Measurements from ENCODE around the gene CRIP2. TPM values are rescaled to one million over a fixed set of nuclear protein-coding genes. Genes with fewer than 3 reads are reported as not detected.

The CRIP2 gene
- total and polyA plus RNA-seq, 8 donors, result 12.9 to 223 (median 28.9) TPM

DNA sequence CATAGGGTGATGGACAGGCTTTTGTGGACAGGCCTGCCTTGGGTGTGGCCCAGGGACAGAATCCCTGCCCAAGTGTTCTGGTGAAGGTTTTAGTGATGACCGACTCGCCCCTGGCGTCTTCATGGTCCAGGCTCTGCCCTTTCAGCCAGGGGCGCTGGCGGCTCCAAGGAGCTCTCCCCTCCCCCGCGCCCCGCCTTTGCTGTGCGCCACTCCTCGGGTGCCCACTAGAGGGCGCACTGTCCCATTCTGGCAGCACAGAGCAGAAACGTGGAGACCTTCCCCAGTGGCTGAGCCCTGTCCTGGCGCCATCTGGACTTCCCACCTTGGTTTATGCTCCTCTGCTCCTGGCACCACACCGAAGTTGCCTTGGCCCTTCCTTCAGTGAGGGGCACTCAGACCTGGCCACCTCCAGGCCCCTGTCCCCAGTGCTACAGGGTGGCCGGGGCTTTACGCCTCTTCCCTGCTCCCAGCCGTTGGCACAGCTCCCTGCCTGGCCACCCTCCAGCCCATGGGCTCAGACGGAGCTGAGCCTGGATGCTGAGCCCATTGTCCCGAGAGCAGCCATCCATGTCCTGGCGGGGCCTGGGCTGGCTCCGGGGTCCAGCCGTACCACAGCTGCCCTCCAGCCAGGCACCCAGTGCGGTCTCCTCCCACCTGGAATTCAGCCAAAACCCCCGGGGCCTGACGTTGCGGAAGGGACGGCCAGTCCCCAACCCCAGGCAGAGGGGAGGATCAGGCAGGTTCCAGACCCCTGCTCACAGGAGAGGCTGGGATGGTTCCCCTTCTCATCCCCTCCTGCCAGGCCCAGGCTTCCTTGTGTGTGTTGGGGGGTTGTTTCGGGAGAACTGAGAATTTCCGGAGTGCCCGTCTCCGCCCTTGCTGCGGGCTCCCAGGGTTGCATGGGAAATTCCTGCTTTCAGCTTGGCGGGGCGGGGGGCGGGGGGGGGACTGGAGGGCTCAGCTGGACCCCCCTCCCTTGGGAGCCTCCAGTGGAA, 6.5 kb downstream of the CRIP2 start:
- intact Hi-C loops (cut with DNase I), result no loop called here
- ATAC-seq (peak; percentile 67 to 86 (median 80)), FAIRE-seq (no peak), DNase-seq (peak; percentile 84 to 97 (median 94))
- Histone ChIP-seq H3K9me3 (no peaks in the 10 kb centered on the region), H3K27me3 (peaks cover 0 to 4% (median 0%) of the 10 kb centered on the region in 4 donors), H3K36me3 (no peaks in the 10 kb centered on the region), H3K4me3 (peak overlapping the region; percentile 1 to 42 (median 22)), H3K27ac (peak overlapping the region; percentile 89 to 97 (median 92)), H3K4me1 (peaks cover 8 to 41% (median 30%) of the 10 kb centered on the region in 3 donors)
- 0 to 1% methylated on average over 34 to 35 of the region's 35 CpGs for WGBS, 2 donors
- TF ChIP-seq, protein P1, sequence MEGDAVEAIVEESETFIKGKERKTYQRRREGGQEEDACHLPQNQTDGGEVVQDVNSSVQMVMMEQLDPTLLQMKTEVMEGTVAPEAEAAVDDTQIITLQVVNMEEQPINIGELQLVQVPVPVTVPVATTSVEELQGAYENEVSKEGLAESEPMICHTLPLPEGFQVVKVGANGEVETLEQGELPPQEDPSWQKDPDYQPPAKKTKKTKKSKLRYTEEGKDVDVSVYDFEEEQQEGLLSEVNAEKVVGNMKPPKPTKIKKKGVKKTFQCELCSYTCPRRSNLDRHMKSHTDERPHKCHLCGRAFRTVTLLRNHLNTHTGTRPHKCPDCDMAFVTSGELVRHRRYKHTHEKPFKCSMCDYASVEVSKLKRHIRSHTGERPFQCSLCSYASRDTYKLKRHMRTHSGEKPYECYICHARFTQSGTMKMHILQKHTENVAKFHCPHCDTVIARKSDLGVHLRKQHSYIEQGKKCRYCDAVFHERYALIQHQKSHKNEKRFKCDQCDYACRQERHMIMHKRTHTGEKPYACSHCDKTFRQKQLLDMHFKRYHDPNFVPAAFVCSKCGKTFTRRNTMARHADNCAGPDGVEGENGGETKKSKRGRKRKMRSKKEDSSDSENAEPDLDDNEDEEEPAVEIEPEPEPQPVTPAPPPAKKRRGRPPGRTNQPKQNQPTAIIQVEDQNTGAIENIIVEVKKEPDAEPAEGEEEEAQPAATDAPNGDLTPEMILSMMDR (IDR thresholded peaks at IDR 0.05), result peak; percentile 99 to 100 (median 99)

- DNase-seq (peak; percentile 91 to 99 (median 98)), ATAC-seq (peak; percentile 59 to 82 (median 79)), FAIRE-seq (no peak)
- TF ChIP-seq, protein P1 (IDR thresholded peaks at IDR 0.05), result no peak
- intact Hi-C loops (cut with DNase I), result no loop called here
- peaks cover 8 to 41% (median 21%) of the 10 kb centered on the region in 3 donors for H3K4me1 ChIP-seq
- H3K9me3 ChIP-seq, result no peaks in the 10 kb centered on the region
- WGBS, 2 donors, result 2% methylated on average over 17 to 18 of the region's 18 CpGs
- H3K4me3 ChIP-seq, result peak overlapping the region in 2 of 4 donors; percentile 33 to 42
- peak overlapping the region; percentile 89 to 97 (median 92) for H3K27ac ChIP-seq
- H3K36me3 ChIP-seq, result no peaks in the 10 kb centered on the region
- H3K27me3 ChIP-seq, result peaks cover 0 to 9% (median 0%) of the 10 kb centered on the region in 4 donors
These were observed 7.4 kb downstream of the CRIP2 start for GRCh38 chr14:105481886-105482457.

DNA sequence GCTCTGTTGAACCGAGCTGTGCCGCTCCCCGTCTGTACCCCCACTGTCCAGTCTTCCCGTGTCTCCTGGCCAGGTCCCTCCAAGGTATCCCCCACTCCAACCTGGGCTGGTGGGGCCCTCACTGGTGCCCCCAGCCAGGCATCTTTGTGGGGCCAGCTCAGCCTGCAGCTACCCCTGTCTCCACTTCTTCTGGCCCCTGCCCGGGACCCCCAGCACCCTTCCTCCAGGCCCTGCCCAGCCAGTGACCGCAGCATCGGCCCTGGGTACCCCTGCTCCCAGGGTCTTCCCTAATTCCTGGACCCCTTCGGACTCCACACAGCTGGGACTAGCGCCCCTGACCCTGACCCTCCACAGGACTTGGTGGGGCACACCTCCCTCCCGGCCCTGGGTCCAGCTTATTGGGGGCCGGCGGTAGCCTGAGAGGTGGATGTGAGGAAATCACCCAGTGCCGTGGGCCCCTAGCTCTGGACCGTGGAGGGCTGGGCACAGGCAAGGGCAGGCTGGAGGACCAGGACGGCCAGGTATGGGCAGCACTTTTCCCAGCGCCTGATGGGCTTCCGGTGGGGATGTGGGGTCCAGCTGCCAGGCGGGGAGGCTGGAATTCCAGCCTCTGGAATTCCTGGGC, 8.0 kb downstream of the CRIP2 start:
- peaks cover 0 to 12% (median 0%) of the 10 kb centered on the region in 4 donors for H3K27me3 ChIP-seq
- FAIRE-seq, result no peak
- peak overlapping the region; percentile 89 to 97 (median 92) for H3K27ac ChIP-seq
- no peaks in the 10 kb centered on the region for H3K9me3 ChIP-seq
- peak in 1 of 6 donors; percentile 65 for DNase-seq
- peaks cover 8 to 44% (median 18%) of the 10 kb centered on the region in 3 donors for H3K4me1 ChIP-seq
- TF ChIP-seq, protein P1 (IDR thresholded peaks at IDR 0.05), result no peak
- H3K4me3 ChIP-seq, result no peak overlapping the region
- no peak for ATAC-seq
- H3K36me3 ChIP-seq, result no peaks in the 10 kb centered on the region
- intact Hi-C loops (cut with DNase I), result no loop called here
- WGBS, 2 donors, result 65 to 79% methylated on average over 18 of the region's 18 CpGs

- Histone ChIP-seq H3K9me3 (no peaks in the 10 kb centered on the region), H3K36me3 (no peaks in the 10 kb centered on the region), H3K27ac (peak overlapping the region in 3 of 4 donors; percentile 89 to 95 (median 90)), H3K4me1 (peaks cover 8 to 46% (median 18%) of the 10 kb centered on the region in 3 donors), H3K4me3 (no peak overlapping the region), H3K27me3 (peaks cover 0 to 15% (median 0%) of the 10 kb centered on the region in 4 donors)
- FAIRE-seq (no peak), ATAC-seq (no peak), DNase-seq (peak in 1 of 6 donors; percentile 64)
- TF ChIP-seq, protein P1 (IDR thresholded peaks at IDR 0.05), result no peak
- 64 to 75% methylated on average over 17 to 18 of the region's 18 CpGs for WGBS, 2 donors
- intact Hi-C loops (cut with DNase I), result no loop called here
These were observed 8.9 kb downstream of the CRIP2 start for GRCh38 chr14:105483300-105484068.

Measured in pancreas (tissue), 10 donors.